ENCODE measurements around the gene GPSM1. TPM values are rescaled to one million over a fixed set of nuclear protein-coding genes. Genes with fewer than 3 reads are reported as not detected.
"Not testable (repeated sequence)": the region's sequence is repeated elsewhere in the genome, so short reads cannot be mapped to it uniquely, and the experiment has no call there.

The GPSM1 gene
- polyA plus RNA-seq, 2 donors: 1.7 to 4.5 TPM

DNA sequence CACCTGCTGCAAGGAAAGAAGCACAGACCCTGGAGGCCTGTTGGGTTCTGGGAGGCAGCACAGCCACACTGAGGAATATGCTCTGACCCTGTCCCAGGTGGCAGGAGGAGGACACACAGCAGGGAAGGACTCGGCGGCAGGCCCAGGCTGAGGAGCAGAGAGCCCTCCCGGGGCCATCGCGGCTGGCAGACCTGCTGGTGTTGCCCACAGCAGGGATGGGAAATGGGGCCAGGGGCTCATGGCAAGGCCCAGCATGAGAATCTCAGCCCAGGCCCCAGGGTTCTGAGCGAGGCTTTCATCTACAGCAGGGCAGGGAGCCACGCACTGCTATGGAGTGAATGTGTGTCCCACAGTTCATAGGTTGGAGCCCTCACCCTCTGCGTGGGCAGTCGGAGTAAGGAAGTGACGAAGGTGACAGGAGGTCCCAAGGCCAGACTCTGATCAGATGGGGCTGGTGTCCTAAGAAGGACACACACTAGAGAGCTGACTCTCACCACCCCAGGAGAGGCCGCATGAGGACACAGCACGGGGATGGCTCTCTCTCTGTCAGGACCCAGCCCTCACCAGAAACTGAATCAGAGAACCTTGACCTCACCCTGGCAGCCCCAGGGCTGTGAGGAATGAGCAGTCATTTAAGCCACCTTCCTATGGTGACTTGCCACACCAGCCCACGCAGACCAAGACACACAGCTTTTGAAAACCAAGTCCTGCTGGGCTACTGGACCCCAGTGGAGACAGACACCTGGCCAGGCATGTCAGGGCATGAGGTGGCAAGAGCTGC lies 10.3 kb upstream of the GPSM1 start:
- no peaks in the 10 kb centered on the region for H3K27me3 ChIP-seq (ENCODE audit: control insufficient read depth in 1 of 2, insufficient read depth in 2 of 2, low read length in 2 of 2)
- H3K27ac ChIP-seq (ENCODE audit: low read depth in 2 of 2, low read length in 1 of 2): no peak overlapping the region
- peaks cover 7 to 19% of the 10 kb centered on the region in 2 donors for H3K9me3 ChIP-seq (ENCODE audit: control insufficient read depth in 2 of 2, insufficient read depth in 1 of 2, low read depth in 1 of 2, low read length in 1 of 2)
- H3K4me3 ChIP-seq (ENCODE audit: low read depth in 1 of 2, low read length in 2 of 2): no peak overlapping the region
- H3K4me1 ChIP-seq (ENCODE audit: control insufficient read depth in 2 of 2, insufficient read depth in 2 of 2, low read length in 1 of 2): peaks cover 0 to 10% of the 10 kb centered on the region in 2 donors
- WGBS, 2 donors: 86 to 89% methylated on average over 13 of the region's 13 CpGs
- H3K36me3 ChIP-seq (ENCODE audit: control insufficient read depth in 2 of 2, insufficient read depth in 2 of 2, low read length in 1 of 2): no peaks in the 10 kb centered on the region

DNA sequence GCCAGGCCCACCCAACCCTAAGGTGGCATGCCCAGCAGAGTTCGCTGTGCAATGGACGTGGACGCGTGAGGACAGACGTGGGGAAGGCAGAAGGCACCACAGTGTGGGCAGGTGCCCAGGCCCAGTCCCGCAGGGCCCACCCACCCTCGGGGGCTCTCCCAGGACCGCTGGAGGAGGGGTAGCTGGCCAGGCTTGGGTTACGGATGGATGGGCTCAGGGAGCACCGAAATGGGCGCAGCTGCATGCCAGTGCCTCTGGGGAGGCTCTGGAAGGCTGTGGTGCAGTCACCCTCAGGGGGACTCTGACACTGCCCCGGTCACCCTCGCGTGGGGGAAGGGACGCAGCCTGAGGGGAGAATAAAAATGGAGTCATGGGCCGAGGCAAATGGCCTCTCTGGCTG lies 9.6 kb upstream of the GPSM1 start:
- H3K4me1 ChIP-seq (ENCODE audit: control insufficient read depth in 2 of 2, insufficient read depth in 2 of 2, low read length in 1 of 2): peaks cover 0 to 10% of the 10 kb centered on the region in 2 donors
- no peak overlapping the region for H3K4me3 ChIP-seq (ENCODE audit: low read depth in 1 of 2, low read length in 2 of 2)
- peaks cover 7 to 19% of the 10 kb centered on the region in 2 donors for H3K9me3 ChIP-seq (ENCODE audit: control insufficient read depth in 2 of 2, insufficient read depth in 1 of 2, low read depth in 1 of 2, low read length in 1 of 2)
- no peaks in the 10 kb centered on the region for H3K36me3 ChIP-seq (ENCODE audit: control insufficient read depth in 2 of 2, insufficient read depth in 2 of 2, low read length in 1 of 2)
- H3K27ac ChIP-seq (ENCODE audit: low read depth in 2 of 2, low read length in 1 of 2): no peak overlapping the region
- WGBS, 2 donors: 73 to 84% methylated on average over 16 of the region's 16 CpGs
- H3K27me3 ChIP-seq (ENCODE audit: control insufficient read depth in 1 of 2, insufficient read depth in 2 of 2, low read length in 2 of 2): no peaks in the 10 kb centered on the region

DNA sequence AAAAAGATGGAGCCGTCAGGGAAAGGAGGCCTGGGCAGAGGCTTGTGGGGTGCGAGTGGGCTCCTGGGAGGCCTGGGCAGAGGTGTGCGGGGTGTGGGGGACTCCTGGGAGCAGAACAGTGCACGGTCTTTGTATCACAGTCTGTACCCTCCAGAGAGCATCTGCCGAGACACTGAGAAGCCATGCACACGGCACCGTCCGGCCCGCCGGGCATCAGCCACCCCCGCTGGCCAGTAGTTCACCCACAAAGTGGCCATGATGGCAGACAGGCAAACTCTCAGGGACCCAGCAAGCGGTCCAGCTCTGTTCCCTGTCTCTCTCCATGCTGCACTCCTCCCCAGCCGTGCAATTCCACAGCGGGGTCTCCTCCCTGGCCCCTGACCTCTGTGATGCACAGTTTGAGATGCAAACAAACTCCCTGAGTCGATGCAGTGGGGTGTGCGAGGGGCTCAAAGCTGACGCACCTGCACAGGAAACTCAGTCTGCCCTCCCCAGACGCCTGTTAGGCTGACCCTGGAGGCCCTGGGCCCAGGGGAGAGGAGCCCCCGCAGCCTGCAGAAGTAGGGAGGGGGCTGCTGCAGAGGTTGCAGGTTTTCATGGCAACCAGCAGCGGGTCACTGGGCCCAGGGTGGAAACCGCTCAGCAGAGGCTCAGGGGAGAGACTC lies 9.1 kb upstream of the GPSM1 start:
- Histone ChIP-seq H3K4me3 (ENCODE audit: low read depth in 1 of 2, low read length in 2 of 2) (no peak overlapping the region), H3K27me3 (ENCODE audit: control insufficient read depth in 1 of 2, insufficient read depth in 2 of 2, low read length in 2 of 2) (no peaks in the 10 kb centered on the region), H3K36me3 (ENCODE audit: control insufficient read depth in 2 of 2, insufficient read depth in 2 of 2, low read length in 1 of 2) (no peaks in the 10 kb centered on the region), H3K9me3 (ENCODE audit: control insufficient read depth in 2 of 2, insufficient read depth in 1 of 2, low read depth in 1 of 2, low read length in 1 of 2) (peaks cover 7 to 20% of the 10 kb centered on the region in 2 donors), H3K27ac (ENCODE audit: low read depth in 2 of 2, low read length in 1 of 2) (no peak overlapping the region), H3K4me1 (ENCODE audit: control insufficient read depth in 2 of 2, insufficient read depth in 2 of 2, low read length in 1 of 2) (peaks cover 0 to 15% of the 10 kb centered on the region in 2 donors)
- 77 to 78% methylated on average over 21 of the region's 21 CpGs for WGBS, 2 donors

DNA sequence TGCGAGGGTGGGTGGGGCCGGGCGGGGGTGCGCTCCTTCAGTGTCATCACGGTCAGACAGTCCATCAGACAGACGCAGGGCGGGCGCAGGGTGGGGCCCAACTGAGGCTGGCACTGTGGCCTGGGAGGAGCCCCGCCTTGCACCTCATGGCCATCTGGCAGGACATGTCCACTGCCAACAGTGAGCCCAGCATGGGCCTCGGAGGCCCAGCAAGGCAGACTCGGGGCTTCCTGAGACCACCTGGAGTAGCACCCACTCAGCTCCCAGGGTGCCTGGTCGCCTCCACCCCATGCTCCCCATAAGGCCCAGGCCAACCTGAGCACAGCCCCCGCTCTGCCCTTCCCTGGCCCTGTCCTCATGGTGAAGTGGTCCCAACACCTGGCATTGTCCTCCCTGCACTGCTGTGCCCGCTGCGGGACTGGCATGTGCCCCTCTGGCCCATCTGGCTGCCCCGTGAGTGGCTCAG lies 8.5 kb upstream of the GPSM1 start:
- Histone ChIP-seq H3K27me3 (ENCODE audit: control insufficient read depth in 1 of 2, insufficient read depth in 2 of 2, low read length in 2 of 2) (no peaks in the 10 kb centered on the region), H3K36me3 (ENCODE audit: control insufficient read depth in 2 of 2, insufficient read depth in 2 of 2, low read length in 1 of 2) (no peaks in the 10 kb centered on the region), H3K4me3 (ENCODE audit: low read depth in 1 of 2, low read length in 2 of 2) (no peak overlapping the region), H3K27ac (ENCODE audit: low read depth in 2 of 2, low read length in 1 of 2) (no peak overlapping the region), H3K4me1 (ENCODE audit: control insufficient read depth in 2 of 2, insufficient read depth in 2 of 2, low read length in 1 of 2) (peaks cover 0 to 20% of the 10 kb centered on the region in 2 donors), H3K9me3 (ENCODE audit: control insufficient read depth in 2 of 2, insufficient read depth in 1 of 2, low read depth in 1 of 2, low read length in 1 of 2) (peaks cover 7 to 21% of the 10 kb centered on the region in 2 donors)
- WGBS, 2 donors: 86 to 89% methylated on average over 16 of the region's 16 CpGs

DNA sequence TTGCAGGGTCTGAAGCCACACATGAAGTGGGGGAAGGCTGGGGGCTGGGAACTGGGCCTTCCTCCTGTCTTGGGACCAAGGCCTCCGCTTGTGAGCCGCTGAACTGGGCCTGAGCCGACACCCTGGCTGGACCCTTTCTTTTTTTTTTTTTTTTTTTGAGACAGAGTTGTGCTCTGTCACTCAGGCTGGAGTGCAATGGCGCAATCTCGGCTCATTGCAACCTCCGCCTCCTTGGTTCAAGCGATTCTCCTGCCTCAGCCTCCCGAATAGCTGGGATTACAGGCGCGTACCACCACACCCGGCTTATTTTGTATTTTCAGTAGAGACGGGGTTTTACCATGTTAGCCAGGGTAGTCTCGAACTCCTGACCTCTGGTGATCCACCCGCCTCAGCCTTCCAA lies 8.1 kb upstream of the GPSM1 start:
- H3K36me3 ChIP-seq (ENCODE audit: control insufficient read depth in 2 of 2, insufficient read depth in 2 of 2, low read length in 1 of 2); H3K4me3 ChIP-seq (ENCODE audit: low read depth in 1 of 2, low read length in 2 of 2); H3K27ac ChIP-seq (ENCODE audit: low read depth in 2 of 2, low read length in 1 of 2); H3K27me3 ChIP-seq (ENCODE audit: control insufficient read depth in 1 of 2, insufficient read depth in 2 of 2, low read length in 2 of 2): not testable (repeated sequence)
- Histone ChIP-seq H3K9me3 (ENCODE audit: control insufficient read depth in 2 of 2, insufficient read depth in 1 of 2, low read depth in 1 of 2, low read length in 1 of 2) (peaks cover 7 to 21% of the 10 kb centered on the region in 2 donors), H3K4me1 (ENCODE audit: control insufficient read depth in 2 of 2, insufficient read depth in 2 of 2, low read length in 1 of 2) (peaks cover 0 to 20% of the 10 kb centered on the region in 2 donors)
- 95% methylated on average over 13 to 14 of the region's 14 CpGs for WGBS, 2 donors

DNA sequence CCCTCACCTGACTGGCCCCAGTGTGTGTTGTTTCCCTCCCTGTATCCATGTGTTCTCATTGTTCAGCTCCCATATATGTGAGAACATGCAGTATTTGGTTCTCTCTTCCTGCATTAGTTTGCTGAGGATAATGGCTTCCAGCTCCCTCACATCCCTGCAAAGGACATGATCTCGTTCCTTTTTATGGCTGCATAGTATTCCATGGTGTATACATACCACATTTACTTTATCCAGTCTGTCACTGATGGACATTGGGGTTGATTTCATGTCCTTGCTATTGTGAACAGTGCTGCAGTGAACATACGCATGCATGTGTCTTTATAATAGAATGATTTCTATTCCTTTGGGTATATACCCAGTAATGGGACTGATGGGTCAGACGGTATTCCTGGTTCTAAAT lies 7.4 kb upstream of the GPSM1 start:
- 93 to 95% methylated on average over 3 of the region's 3 CpGs for WGBS, 2 donors
- H3K4me3 ChIP-seq (ENCODE audit: low read depth in 1 of 2, low read length in 2 of 2); H3K27ac ChIP-seq (ENCODE audit: low read depth in 2 of 2, low read length in 1 of 2); H3K27me3 ChIP-seq (ENCODE audit: control insufficient read depth in 1 of 2, insufficient read depth in 2 of 2, low read length in 2 of 2); H3K36me3 ChIP-seq (ENCODE audit: control insufficient read depth in 2 of 2, insufficient read depth in 2 of 2, low read length in 1 of 2): not testable (repeated sequence)
- Histone ChIP-seq H3K9me3 (ENCODE audit: control insufficient read depth in 2 of 2, insufficient read depth in 1 of 2, low read depth in 1 of 2, low read length in 1 of 2) (peaks cover 7 to 19% of the 10 kb centered on the region in 2 donors), H3K4me1 (ENCODE audit: control insufficient read depth in 2 of 2, insufficient read depth in 2 of 2, low read length in 1 of 2) (peaks cover 0 to 20% of the 10 kb centered on the region in 2 donors)

DNA sequence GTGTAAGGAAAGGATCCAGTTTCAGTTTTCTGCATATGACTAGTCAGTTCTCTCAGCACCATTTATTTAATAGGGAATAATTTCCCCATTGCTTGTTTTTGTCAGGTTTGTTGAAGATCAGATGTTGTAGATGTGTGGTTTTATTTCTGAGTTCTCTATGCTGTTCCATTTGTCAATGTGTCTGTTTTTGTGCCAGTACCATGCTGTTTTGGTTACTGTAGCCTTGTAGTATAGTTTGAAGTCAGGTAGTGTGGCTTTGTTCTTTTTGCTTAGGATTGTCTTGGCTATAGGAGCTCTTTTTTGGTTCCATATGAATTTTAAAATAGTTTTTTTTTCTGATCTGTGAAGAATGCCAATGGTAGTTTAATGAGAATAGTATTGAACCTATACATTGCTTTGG lies 6.4 kb upstream of the GPSM1 start:
- H3K36me3 ChIP-seq (ENCODE audit: control insufficient read depth in 2 of 2, insufficient read depth in 2 of 2, low read length in 1 of 2); H3K27ac ChIP-seq (ENCODE audit: low read depth in 2 of 2, low read length in 1 of 2); H3K27me3 ChIP-seq (ENCODE audit: control insufficient read depth in 1 of 2, insufficient read depth in 2 of 2, low read length in 2 of 2); H3K4me3 ChIP-seq (ENCODE audit: low read depth in 1 of 2, low read length in 2 of 2): not testable (repeated sequence)
- Histone ChIP-seq H3K4me1 (ENCODE audit: control insufficient read depth in 2 of 2, insufficient read depth in 2 of 2, low read length in 1 of 2) (peaks cover 0 to 23% of the 10 kb centered on the region in 2 donors), H3K9me3 (ENCODE audit: control insufficient read depth in 2 of 2, insufficient read depth in 1 of 2, low read depth in 1 of 2, low read length in 1 of 2) (peaks cover 4 to 13% of the 10 kb centered on the region in 2 donors)

DNA sequence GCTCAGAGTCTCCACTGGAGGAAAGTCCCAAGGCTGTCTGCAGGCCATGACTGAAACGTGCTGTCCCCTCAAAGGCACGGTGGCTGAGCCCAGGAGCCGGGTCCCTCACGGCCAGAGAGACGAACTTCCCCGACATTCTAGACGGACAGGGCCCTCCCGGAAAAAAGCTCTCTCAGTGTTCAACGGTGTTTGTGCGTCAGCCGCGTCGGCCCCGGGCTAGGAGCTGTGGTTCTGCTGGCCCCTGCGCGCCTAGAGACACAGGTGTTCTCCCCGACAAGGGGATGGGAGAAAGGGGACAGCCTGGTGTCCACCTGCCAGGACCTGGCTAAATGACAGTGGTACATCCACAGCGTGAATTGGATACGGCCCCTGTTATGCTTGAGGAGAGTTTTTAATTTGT lies 5.8 kb upstream of the GPSM1 start:
- H3K36me3 ChIP-seq (ENCODE audit: control insufficient read depth in 2 of 2, insufficient read depth in 2 of 2, low read length in 1 of 2): no peaks in the 10 kb centered on the region
- no peaks in the 10 kb centered on the region for H3K27me3 ChIP-seq (ENCODE audit: control insufficient read depth in 1 of 2, insufficient read depth in 2 of 2, low read length in 2 of 2)
- H3K4me3 ChIP-seq (ENCODE audit: low read depth in 1 of 2, low read length in 2 of 2): no peak overlapping the region
- 86 to 87% methylated on average over 19 of the region's 19 CpGs for whole genome bisulfite sequencing, 2 donors
- peaks cover 0 to 24% of the 10 kb centered on the region in 2 donors for H3K4me1 ChIP-seq (ENCODE audit: control insufficient read depth in 2 of 2, insufficient read depth in 2 of 2, low read length in 1 of 2)
- peaks cover 4 to 8% of the 10 kb centered on the region in 2 donors for H3K9me3 ChIP-seq (ENCODE audit: control insufficient read depth in 2 of 2, insufficient read depth in 1 of 2, low read depth in 1 of 2, low read length in 1 of 2)
- no peak overlapping the region for H3K27ac ChIP-seq (ENCODE audit: low read depth in 2 of 2, low read length in 1 of 2)

DNA sequence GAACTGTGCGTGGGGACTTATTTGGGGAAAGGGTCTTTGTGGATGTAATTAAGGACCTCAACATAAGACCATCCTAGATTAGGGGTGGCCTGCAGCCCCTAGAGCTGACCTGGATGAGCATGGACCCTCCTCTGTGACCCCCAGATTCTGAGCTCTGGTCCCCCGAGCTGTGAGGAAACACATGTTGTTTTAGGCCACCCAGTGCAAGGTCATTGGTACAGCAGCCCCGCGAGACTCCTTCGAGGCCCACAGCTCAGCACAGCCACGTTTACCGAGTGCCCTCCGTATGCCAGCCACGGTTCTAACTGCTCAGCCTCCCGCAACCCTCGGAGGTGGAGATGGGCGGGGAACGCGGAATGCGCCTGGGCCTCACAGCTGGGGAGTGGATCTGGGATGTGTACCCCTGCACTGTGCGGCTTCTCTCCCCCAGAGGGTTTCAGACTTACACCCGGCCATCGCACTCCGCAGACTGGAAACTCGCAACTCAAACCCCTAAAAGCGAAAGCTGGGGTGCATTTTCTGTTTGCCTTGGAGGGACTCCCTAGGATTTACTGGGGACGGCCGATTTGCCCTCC lies 4.5 kb upstream of the GPSM1 start:
- Histone ChIP-seq H3K9me3 (ENCODE audit: control insufficient read depth in 2 of 2, insufficient read depth in 1 of 2, low read depth in 1 of 2, low read length in 1 of 2) (peaks cover 4 to 6% of the 10 kb centered on the region in 2 donors), H3K4me1 (ENCODE audit: control insufficient read depth in 2 of 2, insufficient read depth in 2 of 2, low read length in 1 of 2) (peaks cover 0 to 20% of the 10 kb centered on the region in 2 donors), H3K4me3 (ENCODE audit: low read depth in 1 of 2, low read length in 2 of 2) (no peak overlapping the region), H3K27me3 (ENCODE audit: control insufficient read depth in 1 of 2, insufficient read depth in 2 of 2, low read length in 2 of 2) (no peaks in the 10 kb centered on the region), H3K36me3 (ENCODE audit: control insufficient read depth in 2 of 2, insufficient read depth in 2 of 2, low read length in 1 of 2) (no peaks in the 10 kb centered on the region), H3K27ac (ENCODE audit: low read depth in 2 of 2, low read length in 1 of 2) (no peak overlapping the region)
- 50 to 64% methylated on average over 23 of the region's 23 CpGs for WGBS, 2 donors
